GM12801 (cell line): Measurements from ENCODE around the gene CREBBP.

Experiments used
- TF ChIP-seq, protein P1 (sequence below): IDR thresholded peaks from one replicate; pipeline ENCODE4 v1.5.1; 2011; ENCODE audit warnings: control low read depth; ENCODE audit not compliant: insufficient read length; ENCODE audit errors: extremely low read depth

CREBBP gene

DNA sequence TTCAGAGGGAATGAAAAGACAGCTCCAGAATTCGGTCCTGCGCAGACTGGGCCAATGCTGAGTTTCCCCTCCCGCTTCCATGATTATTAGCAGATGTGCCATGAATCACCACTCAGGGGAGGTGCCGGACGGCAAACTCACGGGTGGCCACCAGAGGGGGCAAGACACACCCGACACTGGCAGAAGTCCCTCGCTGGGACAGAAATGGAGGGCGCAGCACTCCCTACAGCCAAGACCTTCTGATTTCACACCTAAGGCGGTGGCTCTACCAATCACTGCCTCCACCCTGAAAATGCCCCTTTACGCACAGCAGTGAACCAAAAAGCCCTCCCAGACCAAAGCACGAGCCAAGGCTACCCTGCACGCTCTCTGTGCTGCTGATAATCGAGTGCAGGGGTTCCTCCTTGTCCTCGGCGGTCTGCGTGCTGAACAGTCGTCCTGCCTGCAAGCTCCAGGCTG, 190.0 kb downstream of the CREBBP start:
- TF ChIP-seq, protein P1, sequence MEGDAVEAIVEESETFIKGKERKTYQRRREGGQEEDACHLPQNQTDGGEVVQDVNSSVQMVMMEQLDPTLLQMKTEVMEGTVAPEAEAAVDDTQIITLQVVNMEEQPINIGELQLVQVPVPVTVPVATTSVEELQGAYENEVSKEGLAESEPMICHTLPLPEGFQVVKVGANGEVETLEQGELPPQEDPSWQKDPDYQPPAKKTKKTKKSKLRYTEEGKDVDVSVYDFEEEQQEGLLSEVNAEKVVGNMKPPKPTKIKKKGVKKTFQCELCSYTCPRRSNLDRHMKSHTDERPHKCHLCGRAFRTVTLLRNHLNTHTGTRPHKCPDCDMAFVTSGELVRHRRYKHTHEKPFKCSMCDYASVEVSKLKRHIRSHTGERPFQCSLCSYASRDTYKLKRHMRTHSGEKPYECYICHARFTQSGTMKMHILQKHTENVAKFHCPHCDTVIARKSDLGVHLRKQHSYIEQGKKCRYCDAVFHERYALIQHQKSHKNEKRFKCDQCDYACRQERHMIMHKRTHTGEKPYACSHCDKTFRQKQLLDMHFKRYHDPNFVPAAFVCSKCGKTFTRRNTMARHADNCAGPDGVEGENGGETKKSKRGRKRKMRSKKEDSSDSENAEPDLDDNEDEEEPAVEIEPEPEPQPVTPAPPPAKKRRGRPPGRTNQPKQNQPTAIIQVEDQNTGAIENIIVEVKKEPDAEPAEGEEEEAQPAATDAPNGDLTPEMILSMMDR: no peak

DNA sequence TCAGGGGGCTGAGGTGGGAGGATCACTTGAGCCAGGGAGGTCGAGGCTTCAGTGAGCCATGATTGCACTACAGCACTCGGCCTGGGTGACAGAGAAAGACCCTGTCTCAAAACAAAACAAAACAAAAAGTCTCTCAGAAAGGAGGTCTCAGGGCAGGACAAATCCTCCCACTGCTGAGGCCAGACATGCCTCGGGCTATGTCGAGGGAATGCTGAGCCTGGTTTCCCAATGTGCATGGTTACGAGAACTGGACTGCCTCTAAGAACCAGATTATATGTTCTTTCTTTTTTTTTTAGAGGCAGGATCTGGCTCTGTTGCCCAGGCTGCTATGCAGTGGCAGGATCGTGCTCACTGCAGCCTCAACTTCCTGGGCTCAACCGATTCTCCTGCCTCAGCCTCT, 190.8 kb downstream of the CREBBP start:
- TF ChIP-seq, protein P1: no peak

DNA sequence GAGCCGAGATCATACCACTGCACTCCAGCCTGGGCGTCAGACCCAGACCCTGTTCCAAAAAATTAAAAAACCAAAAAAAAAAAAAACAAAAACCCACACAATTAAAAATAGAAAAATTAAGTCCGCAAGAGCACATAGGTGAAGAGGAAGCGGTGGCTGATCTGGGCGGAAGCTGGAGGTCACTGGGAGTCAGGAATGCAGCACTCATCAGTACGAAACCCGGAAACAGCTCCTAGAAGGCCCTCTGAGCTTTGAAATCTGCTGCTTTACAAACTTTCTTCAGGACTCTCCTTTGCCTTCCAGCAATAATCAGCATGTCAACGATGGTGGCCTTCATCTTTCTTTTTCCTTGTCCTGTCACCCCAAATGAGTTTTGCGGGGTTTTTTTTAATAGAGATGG, 192.7 kb downstream of the CREBBP start:
- TF ChIP-seq, protein P1: no peak

DNA sequence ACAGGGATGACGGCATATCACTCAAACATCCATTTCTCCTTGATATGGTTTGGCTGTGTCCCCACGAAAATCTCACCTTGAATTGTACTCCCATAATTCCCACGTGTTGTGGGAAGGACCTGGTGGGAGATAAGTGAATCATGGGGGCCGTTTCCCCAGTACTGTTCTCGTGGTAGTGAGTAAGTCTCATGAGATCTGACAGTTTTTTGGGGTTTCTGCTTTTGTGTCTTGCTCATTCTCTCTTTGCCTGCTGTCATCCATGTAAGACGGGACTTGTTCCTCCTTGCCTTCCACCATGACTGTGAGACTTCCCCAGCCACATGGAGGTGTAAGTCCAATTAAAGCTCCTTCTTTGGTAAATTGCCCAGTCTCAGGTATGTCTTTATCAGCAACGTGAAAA, 193.5 kb downstream of the CREBBP start:
- TF ChIP-seq, protein P1: no peak

DNA sequence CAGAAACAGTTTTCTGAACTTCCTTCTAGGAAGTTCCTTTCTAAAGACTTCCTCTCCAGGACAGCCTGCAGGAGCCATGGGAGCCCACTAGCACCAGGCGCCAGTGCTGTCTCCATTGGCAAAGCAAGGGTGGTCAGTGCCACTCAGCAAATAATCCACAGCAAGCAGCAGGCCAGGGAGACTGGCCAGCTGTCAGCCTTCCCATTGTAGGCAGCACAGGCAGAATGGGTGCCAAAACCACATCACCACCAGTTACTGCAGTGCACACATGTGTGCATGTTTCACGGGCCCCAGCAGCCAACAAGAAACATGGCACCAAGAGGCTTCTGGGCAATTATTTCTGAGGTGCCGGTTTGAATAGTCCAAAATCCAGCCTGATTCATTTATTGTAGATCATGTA, 199.3 kb downstream of the CREBBP start:
- TF ChIP-seq, protein P1: no peak

DNA sequence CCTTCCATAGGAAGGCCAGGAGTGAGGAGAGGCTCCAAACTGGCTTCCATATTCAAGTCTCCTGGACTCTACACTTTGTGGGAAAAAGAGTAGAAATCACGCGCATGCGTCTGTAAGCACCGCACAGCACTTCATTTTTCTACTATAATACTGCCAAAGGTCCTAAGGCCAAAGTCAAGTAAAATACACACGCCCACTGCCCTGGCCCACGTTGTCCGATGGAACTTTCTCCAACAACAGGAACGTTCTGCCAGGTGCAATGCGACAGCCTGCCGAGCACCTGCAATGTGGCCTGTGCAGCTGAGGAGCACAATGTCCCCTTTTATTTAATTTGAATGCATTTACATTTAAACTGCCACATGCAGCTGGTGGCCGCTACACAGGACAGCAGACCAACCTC, 202.5 kb downstream of the CREBBP start:
- TF ChIP-seq, protein P1: no peak

DNA sequence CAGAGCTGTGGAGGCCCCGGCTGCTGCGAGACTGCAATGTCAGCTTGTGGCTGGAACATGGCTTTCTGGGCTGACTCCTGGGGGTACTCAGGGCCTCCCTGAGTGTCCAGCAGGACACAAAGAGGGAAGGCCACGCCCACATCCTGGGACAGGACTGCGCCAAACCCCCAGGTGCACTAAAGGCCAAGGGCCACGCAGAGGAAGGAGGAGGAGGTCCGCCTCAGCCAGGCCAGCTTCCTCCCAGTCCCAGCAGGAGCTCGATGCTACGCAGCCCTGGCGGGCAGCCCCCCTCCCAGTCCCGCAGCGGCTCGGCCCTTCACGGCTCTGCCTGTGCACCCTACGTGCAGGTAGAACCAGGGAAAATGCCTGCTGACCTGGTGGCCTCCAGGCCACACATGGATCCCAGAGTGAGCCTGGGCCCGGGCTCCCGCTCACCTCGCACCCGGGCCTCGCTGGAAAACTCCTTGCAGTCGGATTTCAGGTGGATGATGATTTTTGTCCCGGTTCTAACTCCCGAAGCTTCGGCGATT, 204.8 kb downstream of the CREBBP start:
- TF ChIP-seq, protein P1: no peak
